DOHH2 (cell line): Measurements from ENCODE around the gene BANP.

Experiments
- H3F3A ChIP-seq: fragments of 200-600 bp; sonication (generic), shearing (Covaris generic); 2 replicates; pipeline ENCODE4 v1.6.0; 2016; ENCODE audit warnings: antibody characterized with exemption, mild to moderate bottlenecking; ENCODE audit not compliant: control insufficient read depth, insufficient read depth
- H3K27ac ChIP-seq: fragments of 200-600 bp; sonication (generic); 2 replicates; pipeline ENCODE4 v1.5.1; 2014; ENCODE audit warnings: low read depth, mild to moderate bottlenecking, low read length, moderate library complexity
- H3K27me3 ChIP-seq: fragments of 200-600 bp; sonication (generic); 2 replicates; pipeline ENCODE4 v1.6.1; 2014; ENCODE audit warnings: mild to moderate bottlenecking, low read length, mixed read lengths; ENCODE audit not compliant: control insufficient read depth
- H3K36me3 ChIP-seq: fragments of 200-600 bp; sonication (generic); 2 replicates; pipeline ENCODE4 v1.6.1; 2014; ENCODE audit warnings: mild to moderate bottlenecking, low read length, moderate library complexity, mixed read lengths; ENCODE audit not compliant: control insufficient read depth
- H3K4me1 ChIP-seq: fragments of 200-600 bp; sonication (generic); 2 replicates; pipeline ENCODE4 v1.6.1; 2014; ENCODE audit warnings: mild to moderate bottlenecking, low read length, mixed read lengths; ENCODE audit not compliant: control insufficient read depth
- H3K4me2 ChIP-seq: fragments of 200-600 bp; sonication (generic); 2 replicates; pipeline ENCODE4 v1.6.0; 2014; ENCODE audit warnings: mild to moderate bottlenecking, low read length, moderate library complexity
- H3K4me3 ChIP-seq: fragments of 200-600 bp; sonication (generic); 2 replicates; pipeline ENCODE4 v1.5.1; 2014; ENCODE audit warnings: mild to moderate bottlenecking, low read length, mixed read lengths
- H3K79me2 ChIP-seq: fragments of 200-600 bp; sonication (generic); 2 replicates; pipeline ENCODE4 v1.6.1; 2014; ENCODE audit warnings: mild to moderate bottlenecking, low read length, mixed read lengths; ENCODE audit not compliant: control insufficient read depth
- H3K9me2 ChIP-seq: fragments of 200-600 bp; sonication (generic); replicated peaks from 2 replicates; pipeline ENCODE4 v1.6.1; 2014; ENCODE audit warnings: mild to moderate bottlenecking, low read length, mixed read lengths; ENCODE audit not compliant: control insufficient read depth
- H3K9me3 ChIP-seq: fragments of 200-600 bp; sonication (generic); 2 replicates; pipeline ENCODE4 v1.6.1; 2014; ENCODE audit warnings: antibody characterized with exemption, low read length, mixed read lengths; ENCODE audit not compliant: control insufficient read depth, insufficient read depth
- H4K20me1 ChIP-seq: fragments of 200-600 bp; sonication (generic); 2 replicates; pipeline ENCODE4 v1.6.0; 2014; ENCODE audit warnings: low read depth, mild to moderate bottlenecking, antibody characterized with exemption, low read length, moderate library complexity; ENCODE audit not compliant: control insufficient read depth, insufficient read depth
- CTCF ChIP-seq: fragments of 200-600 bp; sonication (generic); IDR thresholded peaks from one replicate; pipeline ENCODE4 v1.5.1; 2014; ENCODE audit warnings: antibody characterized with exemption, mild to moderate bottlenecking, low read depth, low read length; ENCODE audit not compliant: poor library complexity, severe bottlenecking
- EZH2phosphoT487 ChIP-seq: fragments of 200-600 bp; sonication (generic); IDR thresholded peaks from 2 replicates; pipeline ENCODE4 v1.6.1; 2017; ENCODE audit warnings: borderline replicate concordance, mild to moderate bottlenecking, antibody characterized with exemption, low read length, moderate library complexity, mixed read lengths

The BANP gene

GRCh38 chr16:87964049-87964659 is 12.9 kb downstream of the BANP start:
- Histone ChIP-seq H3K4me1 (0 out of 2 replicates have a peak, but pooled peaks cover 5% of the 10 kb centered on the region), H3K27me3 (no peaks in the 10 kb centered on the region), H3F3A (0 out of 2 replicates have a peak, but pooled peaks cover 3% of the 10 kb centered on the region), H3K4me3 (no peak overlapping the region), H3K9me3 (no peaks in the 10 kb centered on the region), H4K20me1 (peaks cover 6% of the 10 kb centered on the region; the same call in 1 of the 2 replicates), H3K9me2 (no peaks in the 10 kb centered on the region), H3K27ac (no peak overlapping the region), H3K4me2 (no peak overlapping the region), H3K36me3 (peaks cover 13% of the 10 kb centered on the region), H3K79me2 (peaks cover 99% of the 10 kb centered on the region)
- TF ChIP-seq EZH2phosphoT487 = no peak
- no peak for TF ChIP-seq CTCF

GRCh38 chr16:87965417-87965816 is 14.2 kb downstream of the BANP start:
- Histone ChIP-seq H3K36me3 (peaks cover 11% of the 10 kb centered on the region), H3K79me2 (peaks cover 99% of the 10 kb centered on the region), H3K9me3 (no peaks in the 10 kb centered on the region), H3K4me3 (no peak overlapping the region), H3K4me2 (no peak overlapping the region), H3F3A (0 out of 2 replicates have a peak, but pooled peaks cover 3% of the 10 kb centered on the region), H3K27me3 (no peaks in the 10 kb centered on the region), H3K9me2 (no peaks in the 10 kb centered on the region), H4K20me1 (peaks cover 3% of the 10 kb centered on the region; the same call in 1 of the 2 replicates), H3K27ac (no peak overlapping the region), H3K4me1 (0 out of 2 replicates have a peak, but pooled peaks cover 5% of the 10 kb centered on the region)
- TF ChIP-seq EZH2phosphoT487 = no peak
- no peak for TF ChIP-seq CTCF

- Histone ChIP-seq H4K20me1 (peaks cover 3% of the 10 kb centered on the region; the same call in 1 of the 2 replicates), H3K4me1 (0 out of 2 replicates have a peak, but pooled peaks cover 5% of the 10 kb centered on the region), H3F3A (0 out of 2 replicates have a peak, but pooled peaks cover 3% of the 10 kb centered on the region), H3K36me3 (peaks cover 8% of the 10 kb centered on the region), H3K4me3 (no peak overlapping the region), H3K4me2 (no peak overlapping the region), H3K9me2 (no peaks in the 10 kb centered on the region), H3K27ac (no peak overlapping the region), H3K9me3 (no peaks in the 10 kb centered on the region), H3K27me3 (no peaks in the 10 kb centered on the region), H3K79me2 (peaks cover 99% of the 10 kb centered on the region)
- TF ChIP-seq CTCF = no peak
- no peak for TF ChIP-seq EZH2phosphoT487
Measured at GRCh38 chr16:87966064-87966645, 14.9 kb downstream of the BANP start.
